Mucosa of rectum (tissue), 2 donors: Measurements from ENCODE around the gene ING3.

Source experiments
- H3K27ac ChIP-seq, 2 donors: one replicate each; pipeline ENCODE4 v1.7.0; 2013; ENCODE audit warnings: inconsistent platforms in 2 of 2, low read depth in 2 of 2, low read length in 2 of 2
- H3K27me3 ChIP-seq, 2 donors: one replicate each; pipeline ENCODE4 v1.7.0; 2013; ENCODE audit warnings: low read length in 2 of 2; ENCODE audit not compliant: control insufficient read depth in 2 of 2, insufficient read depth in 2 of 2
- H3K36me3 ChIP-seq, 2 donors: one replicate each; pipeline ENCODE4 v1.7.0; 2013; ENCODE audit warnings: low read length in 2 of 2; ENCODE audit not compliant: control insufficient read depth in 2 of 2, insufficient read depth in 2 of 2
- H3K4me1 ChIP-seq, 2 donors: one replicate each; pipeline ENCODE4 v1.7.0; 2013; ENCODE audit warnings: low read length in 2 of 2, mild to moderate bottlenecking in 1 of 2; ENCODE audit not compliant: control insufficient read depth in 2 of 2, insufficient read depth in 2 of 2
- H3K4me3 ChIP-seq, 2 donors: one replicate each; pipeline ENCODE4 v1.7.0; 2013; ENCODE audit warnings: low read length in 2 of 2
- H3K9ac ChIP-seq, 2 donors: one replicate each; pipeline ENCODE4 v1.7.0; 2013; ENCODE audit warnings: low read length in 2 of 2, low read depth in 1 of 2, mild to moderate bottlenecking in 1 of 2
- H3K9me3 ChIP-seq, 2 donors: one replicate each; pipeline ENCODE4 v1.7.0; 2013; ENCODE audit warnings: low read length in 2 of 2; ENCODE audit not compliant: control insufficient read depth in 2 of 2
- donor health status: healthy.
- donor health status: Normal muscosa, but diverticular disease.

The ING3 gene

GRCh38 chr7:121012170-121012874 lies 61.7 kb downstream of the ING3 start:
- H3K27ac ChIP-seq = no peak overlapping the region
- H3K4me3 ChIP-seq = no peak overlapping the region

DNA sequence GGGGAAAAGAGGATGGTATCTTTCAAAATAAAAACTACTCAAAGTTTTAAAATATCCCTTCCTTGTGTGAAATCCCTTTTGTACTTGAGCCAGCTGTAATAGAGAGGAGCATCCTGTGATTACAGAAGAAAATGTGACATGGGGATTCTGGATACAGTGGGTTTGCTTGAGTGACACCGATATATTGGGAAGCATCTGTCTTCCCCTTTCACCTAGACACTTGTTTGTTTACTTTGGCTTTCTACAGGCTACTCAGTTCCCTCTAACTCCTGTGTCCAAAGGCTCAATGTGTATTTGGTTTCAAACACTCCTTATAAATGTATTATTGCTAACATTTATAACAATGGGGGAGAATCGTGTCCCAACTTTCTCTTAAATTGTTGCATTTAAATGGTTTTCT lies 62.3 kb downstream of the ING3 start:
- Histone ChIP-seq H3K36me3 (no peaks in the 10 kb centered on the region), H3K4me1 (no peaks in the 10 kb centered on the region), H3K27ac (no peak overlapping the region)

More at GRCh38 chr7:121012170-121012874, 61.7 kb downstream of the ING3 start:
- Histone ChIP-seq H3K27me3 (no peaks in the 10 kb centered on the region), H3K4me1 (no peaks in the 10 kb centered on the region), H3K9me3 (no peaks in the 10 kb centered on the region), H3K9ac (no peak overlapping the region), H3K36me3 (no peaks in the 10 kb centered on the region)

GRCh38 chr7:121015560-121015959 lies 65.0 kb downstream of the ING3 start:
- Histone ChIP-seq H3K9me3 (no peaks in the 10 kb centered on the region), H3K36me3 (no peaks in the 10 kb centered on the region), H3K27ac (no peak overlapping the region), H3K9ac (no peak overlapping the region), H3K27me3 (no peaks in the 10 kb centered on the region), H3K4me3 (no peak overlapping the region), H3K4me1 (no peaks in the 10 kb centered on the region)

More for the DNA sequence above, 62.3 kb downstream of the ING3 start:
- no peak overlapping the region for H3K4me3 ChIP-seq
- H3K9ac ChIP-seq = no peak overlapping the region
- H3K9me3 ChIP-seq = no peaks in the 10 kb centered on the region
- no peaks in the 10 kb centered on the region for H3K27me3 ChIP-seq

DNA sequence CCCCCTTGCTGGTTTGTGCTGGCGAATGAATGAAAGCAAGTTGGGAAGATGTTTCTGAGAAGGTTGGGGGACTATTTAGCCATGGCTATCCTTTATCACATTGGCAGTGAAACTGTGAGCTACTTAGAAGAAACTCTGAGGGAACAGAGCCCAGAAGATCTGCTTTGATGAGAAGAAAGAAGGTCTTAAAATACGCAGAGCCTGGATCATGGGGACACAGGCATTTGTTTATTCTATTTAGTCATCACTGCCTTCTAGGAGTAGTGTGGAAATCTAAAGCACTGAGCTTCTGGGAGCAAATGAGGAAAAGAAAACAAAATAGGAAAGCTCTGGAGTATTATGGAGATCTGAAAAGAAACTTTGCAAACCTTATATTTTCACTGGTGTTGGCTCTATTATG lies 66.4 kb downstream of the ING3 start:
- H3K27me3 ChIP-seq = no peaks in the 10 kb centered on the region
- peak overlapping the region; percentile 25 to 40 for H3K27ac ChIP-seq
- no peak overlapping the region for H3K9ac ChIP-seq
- H3K9me3 ChIP-seq = no peaks in the 10 kb centered on the region
- H3K4me1 ChIP-seq = no peaks in the 10 kb centered on the region
- no peaks in the 10 kb centered on the region for H3K36me3 ChIP-seq
- H3K4me3 ChIP-seq = no peak overlapping the region

DNA sequence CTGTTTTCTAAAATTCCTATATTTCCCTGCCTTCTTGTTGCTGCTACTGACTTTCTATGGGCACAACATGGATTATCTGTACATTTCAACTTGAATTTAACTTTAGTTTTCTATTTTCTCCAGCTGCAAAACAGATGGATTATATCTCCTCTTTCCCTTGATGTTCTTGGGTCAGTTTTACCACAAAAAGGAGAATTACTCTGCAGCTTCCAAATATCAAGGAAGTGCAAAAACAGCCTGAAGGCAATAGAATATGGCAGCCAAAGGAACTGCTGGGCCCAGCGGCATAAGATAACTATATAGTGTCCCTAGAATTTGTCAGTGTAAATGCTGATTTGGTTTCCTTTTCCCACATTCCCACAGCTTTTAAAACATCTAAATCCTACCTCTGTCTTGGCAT lies 67.0 kb downstream of the ING3 start:
- no peaks in the 10 kb centered on the region for H3K4me1 ChIP-seq
- H3K9ac ChIP-seq = no peak overlapping the region
- H3K36me3 ChIP-seq = no peaks in the 10 kb centered on the region
- no peaks in the 10 kb centered on the region for H3K27me3 ChIP-seq
- H3K9me3 ChIP-seq = no peaks in the 10 kb centered on the region
- no peak overlapping the region for H3K27ac ChIP-seq
- no peak overlapping the region for H3K4me3 ChIP-seq

- Histone ChIP-seq H3K4me3 (no peak overlapping the region), H3K27me3 (no peaks in the 10 kb centered on the region), H3K9me3 (no peaks in the 10 kb centered on the region), H3K4me1 (peaks cover 0 to 9% of the 10 kb centered on the region in 2 donors), H3K36me3 (no peaks in the 10 kb centered on the region), H3K27ac (no peak overlapping the region), H3K9ac (no peak overlapping the region)
These were observed 68.4 kb downstream of the ING3 start for GRCh38 chr7:121019018-121019417.

- Histone ChIP-seq H3K27me3 (no peaks in the 10 kb centered on the region), H3K9me3 (no peaks in the 10 kb centered on the region), H3K27ac (no peak overlapping the region), H3K36me3 (no peaks in the 10 kb centered on the region), H3K4me1 (peaks cover 0 to 9% of the 10 kb centered on the region in 2 donors), H3K4me3 (no peak overlapping the region), H3K9ac (no peak overlapping the region)
These were observed 69.8 kb downstream of the ING3 start for GRCh38 chr7:121020249-121020988.

GRCh38 chr7:121020989-121021969 lies 70.7 kb downstream of the ING3 start:
- Histone ChIP-seq H3K36me3 (no peaks in the 10 kb centered on the region), H3K9me3 (no peaks in the 10 kb centered on the region), H3K4me3 (no peak overlapping the region), H3K4me1 (peaks cover 0 to 9% of the 10 kb centered on the region in 2 donors), H3K9ac (no peak overlapping the region), H3K27me3 (no peaks in the 10 kb centered on the region), H3K27ac (no peak overlapping the region)

- H3K27ac ChIP-seq = peak overlapping the region in 1 of 2 donors; percentile 12
- H3K27me3 ChIP-seq = no peaks in the 10 kb centered on the region
- H3K9me3 ChIP-seq = no peaks in the 10 kb centered on the region
- H3K9ac ChIP-seq = no peak overlapping the region
- H3K36me3 ChIP-seq = no peaks in the 10 kb centered on the region
- H3K4me3 ChIP-seq = no peak overlapping the region
- H3K4me1 ChIP-seq = peaks cover 0 to 9% of the 10 kb centered on the region in 2 donors
These were observed 72.6 kb downstream of the ING3 start for GRCh38 chr7:121023194-121023593.
